Caco-2 (cell line): ENCODE results near the gene CLSTN2. TPM values are rescaled to one million over a fixed set of nuclear protein-coding genes. Genes with fewer than 3 reads are reported as not detected.

Experiments used
- BruUV-seq: library from RNA; stranded (reverse); fragments of 400-500 nt; replicated peaks from 2 replicates; lab custom pipeline; 2021; lab: Mats Ljungman, UMichigan
- CTCF ChIA-PET: fragments of 300-600 bp; sonication (Branson Sonifier 250); formaldehyde crosslinking; loops from one replicate; lab custom pipeline; 2022; ENCODE audit warnings: antibody characterized with exemption; lab: Charles Lee
- POLR2A ChIA-PET: fragments of 300-600 bp; sonication (Branson Sonifier 250); formaldehyde crosslinking; loops from one replicate; lab custom pipeline; 2022; ENCODE audit warnings: antibody characterized with exemption; lab: Charles Lee
- DNase-seq, 2 experiments: peaks; one replicate each; pipeline versions ENCODE4 v3.0.0 to v3.0.0-alpha.2; 2020 to 2022
- H3K27me3 ChIP-seq: replicated peaks from 2 replicates; pipeline ENCODE4 v1.6.0; 2011; ENCODE audit warnings: low read length; ENCODE audit not compliant: control insufficient read depth, insufficient read depth
- H3K36me3 ChIP-seq: 2 replicates; pipeline ENCODE4 v1.5.1; 2011; ENCODE audit warnings: low read length; ENCODE audit not compliant: control insufficient read depth, insufficient read depth
- H3K4me1 ChIP-seq: fragments of 250-450 bp; sonication (Bioruptor Pico); 2 replicates; pipeline ENCODE4 v1.5.1; 2020; ENCODE audit warnings: mild to moderate bottlenecking
- H3K4me3 ChIP-seq: 2 replicates; pipeline ENCODE4 v1.5.1; 2011; ENCODE audit warnings: low read depth, mild to moderate bottlenecking, control low read depth, low read length
- H3K9me3 ChIP-seq: fragments of 250-450 bp; sonication (Bioruptor Pico); 2 replicates; pipeline ENCODE4 v1.5.1; 2020; ENCODE audit warnings: mild to moderate bottlenecking, moderate library complexity
- H3K27ac Mint-ChIP-seq: one replicate; pipeline ENCODE4 v1.8.0; 2022; ENCODE audit warnings: mixed read lengths; ENCODE audit not compliant: unreplicated experiment
- H3K27me3 Mint-ChIP-seq: one replicate; pipeline ENCODE4 v1.8.0; 2022; ENCODE audit warnings: mixed read lengths; ENCODE audit not compliant: insufficient read depth, unreplicated experiment
- H3K36me3 Mint-ChIP-seq: one replicate; pipeline ENCODE4 v1.8.0; 2022; ENCODE audit warnings: mild to moderate bottlenecking, mixed read lengths; ENCODE audit not compliant: insufficient read depth, unreplicated experiment
- H3K4me1 Mint-ChIP-seq: one replicate; pipeline ENCODE4 v1.8.0; 2022; ENCODE audit warnings: low read depth, mixed read lengths; ENCODE audit not compliant: unreplicated experiment
- H3K4me3 Mint-ChIP-seq: one replicate; pipeline ENCODE4 v1.8.0; 2022; ENCODE audit warnings: mild to moderate bottlenecking, moderate library complexity, mixed read lengths; ENCODE audit not compliant: unreplicated experiment
- H3K9me3 Mint-ChIP-seq: one replicate; pipeline ENCODE4 v1.8.0; 2022; ENCODE audit warnings: mixed read lengths; ENCODE audit not compliant: unreplicated experiment
- intact Hi-C: fragments of 100-400 bp; cut with micrococcal nuclease; formaldehyde crosslinking; loops from one replicate; pipeline ENCODE4 v1.10.0; 2022; ENCODE audit not compliant: unreplicated experiment
- total RNA-seq: library from RNA; stranded (reverse); gene quantifications from 2 replicates; pipeline ENCODE4 v1.2.3, GENCODE V29; 2022
- TF ChIP-seq, protein P1 (sequence below), 2 experiments: fragments of 200-600 bp in 1 of 2; IDR thresholded peaks; 1 replicate in 1 of 2; 2 replicates in 1 of 2; pipeline versions ENCODE4 v1.5.1 to v1.8.0; 2011 to 2022; ENCODE audit warnings: antibody characterized with exemption in 1 of 2, control low read depth in 1 of 2, inconsistent platforms in 1 of 2, low read depth in 1 of 2, low read length in 1 of 2, mild to moderate bottlenecking in 1 of 2, moderate library complexity in 1 of 2; ENCODE audit not compliant: insufficient read depth in 1 of 2, severe bottlenecking in 1 of 2, unreplicated experiment in 1 of 2

Gene CLSTN2
- total RNA-seq, 1 experiment from 2014 or later = 26.1 TPM

DNA sequence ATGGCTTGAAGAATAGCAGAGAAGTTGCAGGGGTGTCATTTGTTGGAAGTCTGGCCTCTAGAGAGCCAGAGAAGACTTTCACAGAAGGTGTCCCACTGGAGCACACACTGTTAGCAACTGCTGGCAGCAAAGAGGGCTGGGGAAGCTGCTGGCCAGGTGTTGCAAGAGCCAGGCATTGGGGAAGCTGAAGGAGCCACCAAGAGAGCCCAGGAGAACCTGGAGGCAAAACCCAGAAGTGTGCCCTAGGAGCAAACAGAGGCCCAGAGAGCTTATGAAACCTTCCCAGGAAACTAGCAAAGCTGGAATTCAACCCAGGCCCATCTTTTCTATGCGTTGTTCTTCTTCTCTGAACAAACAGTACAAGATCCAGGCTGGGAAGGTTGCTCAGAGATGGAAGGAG lies 610.2 kb downstream of the CLSTN2 start:
- DNase-seq = no peak
- intact Hi-C loops = no loop called here
- Histone ChIP-seq H3K9me3 (no peaks in the 10 kb centered on the region), H3K4me1 (no peaks in the 10 kb centered on the region), H3K36me3 (no peaks in the 10 kb centered on the region), H3K27me3 (no peaks in the 10 kb centered on the region), H3K4me3 (no peak overlapping the region)
- CTCF ChIA-PET = no interaction called here
- Mint-ChIP-seq H3K4me3 (no peak overlapping the region), H3K27me3 (no peaks in the 10 kb centered on the region), H3K27ac (no peak overlapping the region), H3K9me3 (no peaks in the 10 kb centered on the region), H3K36me3 (no peaks in the 10 kb centered on the region), H3K4me1 (no peaks in the 10 kb centered on the region)
- no TSS peak for BruUV-seq
- POLR2A ChIA-PET = no interaction called here
- TF ChIP-seq, protein P1, sequence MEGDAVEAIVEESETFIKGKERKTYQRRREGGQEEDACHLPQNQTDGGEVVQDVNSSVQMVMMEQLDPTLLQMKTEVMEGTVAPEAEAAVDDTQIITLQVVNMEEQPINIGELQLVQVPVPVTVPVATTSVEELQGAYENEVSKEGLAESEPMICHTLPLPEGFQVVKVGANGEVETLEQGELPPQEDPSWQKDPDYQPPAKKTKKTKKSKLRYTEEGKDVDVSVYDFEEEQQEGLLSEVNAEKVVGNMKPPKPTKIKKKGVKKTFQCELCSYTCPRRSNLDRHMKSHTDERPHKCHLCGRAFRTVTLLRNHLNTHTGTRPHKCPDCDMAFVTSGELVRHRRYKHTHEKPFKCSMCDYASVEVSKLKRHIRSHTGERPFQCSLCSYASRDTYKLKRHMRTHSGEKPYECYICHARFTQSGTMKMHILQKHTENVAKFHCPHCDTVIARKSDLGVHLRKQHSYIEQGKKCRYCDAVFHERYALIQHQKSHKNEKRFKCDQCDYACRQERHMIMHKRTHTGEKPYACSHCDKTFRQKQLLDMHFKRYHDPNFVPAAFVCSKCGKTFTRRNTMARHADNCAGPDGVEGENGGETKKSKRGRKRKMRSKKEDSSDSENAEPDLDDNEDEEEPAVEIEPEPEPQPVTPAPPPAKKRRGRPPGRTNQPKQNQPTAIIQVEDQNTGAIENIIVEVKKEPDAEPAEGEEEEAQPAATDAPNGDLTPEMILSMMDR (IDR thresholded peaks at IDR 0.05; ENCODE audit: insufficient read depth in 1 of 2, low read depth in 1 of 2, low read length in 1 of 2, severe bottlenecking in 1 of 2, unreplicated experiment in 1 of 2) = no peak

DNA sequence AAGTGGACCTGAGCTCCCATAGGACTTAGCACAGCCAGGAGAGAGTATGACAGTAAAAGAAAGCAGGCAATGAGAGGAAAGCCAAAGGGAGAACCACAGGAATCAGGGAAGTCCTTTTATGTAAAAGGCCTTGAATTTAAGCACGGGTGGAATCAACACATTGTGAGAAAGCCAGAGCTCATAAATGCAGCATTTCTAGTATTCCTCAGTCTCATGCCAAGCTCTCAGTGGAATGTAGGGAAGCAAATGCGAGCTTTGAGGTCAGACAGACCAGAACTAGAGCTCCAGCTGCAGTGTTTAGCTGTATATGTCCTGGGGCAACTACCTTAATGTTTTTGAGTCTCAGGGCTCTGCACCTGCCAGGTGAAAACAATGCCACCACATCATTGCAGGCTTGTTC lies 610.8 kb downstream of the CLSTN2 start:
- CTCF ChIA-PET = no interaction called here
- H3K27ac Mint-ChIP-seq = no peak overlapping the region
- intact Hi-C loops = no loop called here

DNA sequence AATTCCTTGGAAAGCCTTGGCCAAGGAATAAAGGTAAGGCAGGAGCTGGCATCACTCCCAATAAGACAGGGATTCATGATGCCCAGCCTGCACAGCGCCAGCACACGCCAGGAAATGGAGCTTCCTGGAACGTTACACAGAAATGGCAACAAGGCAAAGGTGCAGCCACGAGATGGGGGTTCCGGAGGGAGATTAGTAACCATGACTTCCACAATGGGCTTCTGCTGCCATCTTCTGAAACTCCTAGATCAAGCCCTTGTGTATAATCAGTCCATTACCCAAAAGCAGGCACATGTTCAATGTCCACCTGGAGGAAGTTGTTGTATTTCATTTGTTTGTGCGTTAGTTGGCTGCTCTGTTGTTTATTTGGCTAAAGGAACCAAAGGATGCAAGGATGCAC lies 611.7 kb downstream of the CLSTN2 start:
- ChIA-PET CTCF (no interaction called here), POLR2A (no interaction called here)

More for the DNA sequence above, 610.8 kb downstream of the CLSTN2 start:
- no TSS peak for BruUV-seq
- TF ChIP-seq, protein P1 (IDR thresholded peaks at IDR 0.05; ENCODE audit: insufficient read depth in 1 of 2, low read depth in 1 of 2, low read length in 1 of 2, severe bottlenecking in 1 of 2, unreplicated experiment in 1 of 2) = no peak
- POLR2A ChIA-PET = no interaction called here
- no peaks in the 10 kb centered on the region for H3K9me3 ChIP-seq
- Mint-ChIP-seq H3K27me3 (no peaks in the 10 kb centered on the region), H3K4me3 (no peak overlapping the region), H3K36me3 (no peaks in the 10 kb centered on the region), H3K4me1 (no peaks in the 10 kb centered on the region), H3K9me3 (no peaks in the 10 kb centered on the region)
- no peak for DNase-seq
- no peaks in the 10 kb centered on the region for H3K4me1 ChIP-seq
- no peaks in the 10 kb centered on the region for H3K36me3 ChIP-seq
- no peak overlapping the region for H3K4me3 ChIP-seq
- H3K27me3 ChIP-seq = no peaks in the 10 kb centered on the region

More for the DNA sequence above, 611.7 kb downstream of the CLSTN2 start:
- H3K4me1 Mint-ChIP-seq = no peaks in the 10 kb centered on the region
- no TSS peak for BruUV-seq
- no peaks in the 10 kb centered on the region for H3K27me3 Mint-ChIP-seq
- no peak overlapping the region for H3K4me3 Mint-ChIP-seq
- H3K27ac Mint-ChIP-seq = no peak overlapping the region
- Histone ChIP-seq H3K9me3 (no peaks in the 10 kb centered on the region), H3K4me1 (no peaks in the 10 kb centered on the region), H3K4me3 (no peak overlapping the region), H3K36me3 (no peaks in the 10 kb centered on the region), H3K27me3 (no peaks in the 10 kb centered on the region)
- intact Hi-C loops = no loop called here
- no peaks in the 10 kb centered on the region for H3K36me3 Mint-ChIP-seq
- TF ChIP-seq, protein P1 (IDR thresholded peaks at IDR 0.05; ENCODE audit: insufficient read depth in 1 of 2, low read depth in 1 of 2, low read length in 1 of 2, severe bottlenecking in 1 of 2, unreplicated experiment in 1 of 2) = no peak
- DNase-seq = no peak
- no peaks in the 10 kb centered on the region for H3K9me3 Mint-ChIP-seq
